CD4-positive, alpha-beta T cell treated with Interleukin-15 for 1 hour (primary cell): Measurements from ENCODE around the gene POU3F2.

Experiments used
- DNase-seq: peaks from one replicate; pipeline ENCODE4 v3.0.0-alpha.2; 2020

Gene POU3F2

GRCh38 chr6:98834060-98835031 lies at the start of gene POU3F2:
POU3F2 (plus strand) TSS chr6:98834574; CDS start chr6:98834874, 300 bp downstream.
- DNase-seq = peak; percentile 75

GRCh38 chr6:98787435-98787834 lies 46.9 kb upstream of the POU3F2 start:
- no peak for DNase-seq

- no peak for DNase-seq
Observed at GRCh38 chr6:98787961-98788360, 46.4 kb upstream of the POU3F2 start.

GRCh38 chr6:98794307-98794842 lies 40.0 kb upstream of the POU3F2 start:
- no peak for DNase-seq

- DNase-seq = no peak
Observed at GRCh38 chr6:98797217-98797994, 37.0 kb upstream of the POU3F2 start.

GRCh38 chr6:98800866-98801265 lies 33.5 kb upstream of the POU3F2 start:
- no peak for DNase-seq

GRCh38 chr6:98808541-98809210 lies 25.7 kb upstream of the POU3F2 start:
- no peak for DNase-seq

GRCh38 chr6:98812220-98812619 lies 22.2 kb upstream of the POU3F2 start:
- DNase-seq = no peak

- DNase-seq = no peak
Observed at GRCh38 chr6:98816799-98817198, 17.6 kb upstream of the POU3F2 start.

GRCh38 chr6:98821756-98822405 lies 12.5 kb upstream of the POU3F2 start:
- no peak for DNase-seq

GRCh38 chr6:98823428-98824161 lies 10.8 kb upstream of the POU3F2 start:
- no peak for DNase-seq

GRCh38 chr6:98824162-98824901 lies 10.0 kb upstream of the POU3F2 start:
- no peak for DNase-seq

- no peak for DNase-seq
Observed at GRCh38 chr6:98824902-98825599, 9.3 kb upstream of the POU3F2 start.

- DNase-seq = no peak
Observed at GRCh38 chr6:98825600-98826230, 8.7 kb upstream of the POU3F2 start.

- DNase-seq = no peak
Observed at GRCh38 chr6:98827295-98828159, 6.8 kb upstream of the POU3F2 start.

GRCh38 chr6:98828211-98828788 lies 6.1 kb upstream of the POU3F2 start:
- no peak for DNase-seq

GRCh38 chr6:98828941-98829411 lies 5.4 kb upstream of the POU3F2 start:
- no peak for DNase-seq

- no peak for DNase-seq
Observed at GRCh38 chr6:98830146-98830545, 4.2 kb upstream of the POU3F2 start.
